ENCODE data around the gene PPARG.
"Not testable (repeated sequence)": the region's sequence is repeated elsewhere in the genome, so short reads cannot be mapped to it uniquely, and the experiment has no call there.

DNA sequence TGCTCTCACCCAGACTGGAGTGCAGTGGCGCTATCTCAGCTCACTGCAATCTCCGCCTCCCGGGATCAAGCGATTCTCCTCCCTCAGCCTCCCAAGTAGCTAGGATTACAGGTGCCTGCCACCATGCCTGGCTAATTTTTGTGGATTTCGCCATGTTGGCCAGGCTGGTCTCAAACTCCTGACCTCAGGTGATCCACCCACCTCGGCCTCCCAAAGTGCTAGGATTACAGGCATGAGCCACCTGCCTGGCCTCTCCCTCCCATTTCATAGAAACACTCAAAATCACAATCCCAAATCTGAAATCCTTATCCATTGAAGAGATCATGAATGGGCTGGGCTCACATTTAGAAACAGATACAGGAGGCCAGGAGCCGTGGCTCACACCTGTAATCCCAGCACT lies 180.4 kb downstream of the PPARG start:
- TF ChIP-seq EZH2phosphoT487 (IDR thresholded peaks at IDR 0.05; ENCODE audit: insufficient read depth, low read depth); EZH2 (IDR thresholded peaks at IDR 0.05; ENCODE audit: insufficient read depth, poor library complexity, severe bottlenecking): not testable (repeated sequence)
